ENCODE results near the gene PRDM15. TPM values are rescaled to one million over a fixed set of nuclear protein-coding genes. Genes with fewer than 3 reads are reported as not detected.
A peak's percentile ranks its signal among the peaks of the same experiment; 100 is the strongest.

The PRDM15 gene
- total RNA-seq, 1 donor, result 7.2 TPM

GRCh38 chr21:41850085-41850484 is 29.1 kb downstream of the PRDM15 start:
- no peak overlapping the region for H3K27ac ChIP-seq (ENCODE audit: low read depth, low read length)
- H3K4me1 ChIP-seq (ENCODE audit: insufficient read depth, low read length), result no peaks in the 10 kb centered on the region
- no peak for DNase-seq (ENCODE audit: insufficient read length, low spot score, missing footprints)
- no peak overlapping the region for H3K4me3 ChIP-seq (ENCODE audit: insufficient read depth, low read length)
- no peaks in the 10 kb centered on the region for H4K20me1 ChIP-seq (ENCODE audit: insufficient read depth, low read length)
- no peak for TF ChIP-seq CTCF (IDR thresholded peaks at IDR 0.05; ENCODE audit: extremely low read depth, low read depth, low read length)
- H3K36me3 ChIP-seq (ENCODE audit: insufficient read depth, low read length), result peaks cover 16% of the 10 kb centered on the region
- H2AFZ ChIP-seq (ENCODE audit: low read length), result no peak overlapping the region
- no peaks in the 10 kb centered on the region for H3K27me3 ChIP-seq (ENCODE audit: insufficient read depth, low read length)
- no peaks in the 10 kb centered on the region for H3K79me2 ChIP-seq (ENCODE audit: insufficient read depth, low read length)
- no peak overlapping the region for H3K4me2 ChIP-seq (ENCODE audit: insufficient read depth, low read length)
- H3K9me3 ChIP-seq (ENCODE audit: low read depth, low read length), result no peaks in the 10 kb centered on the region

- Histone ChIP-seq H3K79me2 (ENCODE audit: insufficient read depth, low read length) (no peaks in the 10 kb centered on the region), H3K4me1 (ENCODE audit: insufficient read depth, low read length) (no peaks in the 10 kb centered on the region), H4K20me1 (ENCODE audit: insufficient read depth, low read length) (no peaks in the 10 kb centered on the region), H3K27me3 (ENCODE audit: insufficient read depth, low read length) (no peaks in the 10 kb centered on the region), H3K27ac (ENCODE audit: low read depth, low read length) (no peak overlapping the region), H3K36me3 (ENCODE audit: insufficient read depth, low read length) (peaks cover 9% of the 10 kb centered on the region), H2AFZ (ENCODE audit: low read length) (no peak overlapping the region), H3K4me3 (ENCODE audit: insufficient read depth, low read length) (no peak overlapping the region), H3K9me3 (ENCODE audit: low read depth, low read length) (no peaks in the 10 kb centered on the region), H3K4me2 (ENCODE audit: insufficient read depth, low read length) (no peak overlapping the region)
- DNase-seq (ENCODE audit: insufficient read length, low spot score, missing footprints), result peak; percentile 23
- TF ChIP-seq CTCF (IDR thresholded peaks at IDR 0.05; ENCODE audit: extremely low read depth, low read depth, low read length), result no peak
Observed at GRCh38 chr21:41848958-41849580, 30.1 kb downstream of the PRDM15 start.

- H3K27me3 ChIP-seq (ENCODE audit: insufficient read depth, low read length), result no peaks in the 10 kb centered on the region
- H2AFZ ChIP-seq (ENCODE audit: low read length), result no peak overlapping the region
- no peaks in the 10 kb centered on the region for H3K4me1 ChIP-seq (ENCODE audit: insufficient read depth, low read length)
- TF ChIP-seq CTCF (IDR thresholded peaks at IDR 0.05; ENCODE audit: extremely low read depth, low read depth, low read length), result no peak
- H3K27ac ChIP-seq (ENCODE audit: low read depth, low read length), result no peak overlapping the region
- no peaks in the 10 kb centered on the region for H3K9me3 ChIP-seq (ENCODE audit: low read depth, low read length)
- H4K20me1 ChIP-seq (ENCODE audit: insufficient read depth, low read length), result no peaks in the 10 kb centered on the region
- H3K4me2 ChIP-seq (ENCODE audit: insufficient read depth, low read length), result no peak overlapping the region
- no peaks in the 10 kb centered on the region for H3K79me2 ChIP-seq (ENCODE audit: insufficient read depth, low read length)
- peaks cover 5% of the 10 kb centered on the region for H3K36me3 ChIP-seq (ENCODE audit: insufficient read depth, low read length)
- DNase-seq (ENCODE audit: insufficient read length, low spot score, missing footprints), result peak; percentile 37
- H3K4me3 ChIP-seq (ENCODE audit: insufficient read depth, low read length), result no peak overlapping the region
Observed at GRCh38 chr21:41848533-41848932, 30.6 kb downstream of the PRDM15 start.

GRCh38 chr21:41847066-41847804 is 31.9 kb downstream of the PRDM15 start:
- H3K4me3 ChIP-seq (ENCODE audit: insufficient read depth, low read length), result no peak overlapping the region
- no peaks in the 10 kb centered on the region for H3K9me3 ChIP-seq (ENCODE audit: low read depth, low read length)
- H3K79me2 ChIP-seq (ENCODE audit: insufficient read depth, low read length), result no peaks in the 10 kb centered on the region
- peaks cover 4% of the 10 kb centered on the region for H3K36me3 ChIP-seq (ENCODE audit: insufficient read depth, low read length)
- no peaks in the 10 kb centered on the region for H3K4me1 ChIP-seq (ENCODE audit: insufficient read depth, low read length)
- no peak overlapping the region for H3K27ac ChIP-seq (ENCODE audit: low read depth, low read length)
- H2AFZ ChIP-seq (ENCODE audit: low read length), result no peak overlapping the region
- no peak for TF ChIP-seq CTCF (IDR thresholded peaks at IDR 0.05; ENCODE audit: extremely low read depth, low read depth, low read length)
- H3K4me2 ChIP-seq (ENCODE audit: insufficient read depth, low read length), result no peak overlapping the region
- no peaks in the 10 kb centered on the region for H3K27me3 ChIP-seq (ENCODE audit: insufficient read depth, low read length)
- H4K20me1 ChIP-seq (ENCODE audit: insufficient read depth, low read length), result no peaks in the 10 kb centered on the region
- DNase-seq (ENCODE audit: insufficient read length, low spot score, missing footprints), result peak; percentile 74
